Caco-2 (cell line): Measurements from ENCODE around the gene TMC7. TPM values are rescaled to one million over a fixed set of nuclear protein-coding genes. Genes with fewer than 3 reads are reported as not detected.

Experiments used
- BruUV-seq: library from RNA; stranded (reverse); fragments of 400-500 nt; replicated peaks from 2 replicates; lab custom pipeline; 2021; lab: Mats Ljungman, UMichigan
- CTCF ChIA-PET: fragments of 300-600 bp; sonication (Branson Sonifier 250); formaldehyde crosslinking; loops from one replicate; lab custom pipeline; 2022; ENCODE audit warnings: antibody characterized with exemption; lab: Charles Lee
- POLR2A ChIA-PET: fragments of 300-600 bp; sonication (Branson Sonifier 250); formaldehyde crosslinking; loops from one replicate; lab custom pipeline; 2022; ENCODE audit warnings: antibody characterized with exemption; lab: Charles Lee
- DNase-seq, 2 experiments: peaks; one replicate each; pipeline versions ENCODE4 v3.0.0 to v3.0.0-alpha.2; 2020 to 2022
- H3K27me3 ChIP-seq: replicated peaks from 2 replicates; pipeline ENCODE4 v1.6.0; 2011; ENCODE audit warnings: low read length; ENCODE audit not compliant: control insufficient read depth, insufficient read depth
- H3K36me3 ChIP-seq: 2 replicates; pipeline ENCODE4 v1.5.1; 2011; ENCODE audit warnings: low read length; ENCODE audit not compliant: control insufficient read depth, insufficient read depth
- H3K4me1 ChIP-seq: fragments of 250-450 bp; sonication (Bioruptor Pico); 2 replicates; pipeline ENCODE4 v1.5.1; 2020; ENCODE audit warnings: mild to moderate bottlenecking
- H3K4me3 ChIP-seq: 2 replicates; pipeline ENCODE4 v1.5.1; 2011; ENCODE audit warnings: low read depth, mild to moderate bottlenecking, control low read depth, low read length
- H3K9me3 ChIP-seq: fragments of 250-450 bp; sonication (Bioruptor Pico); 2 replicates; pipeline ENCODE4 v1.5.1; 2020; ENCODE audit warnings: mild to moderate bottlenecking, moderate library complexity
- H3K27ac Mint-ChIP-seq: one replicate; pipeline ENCODE4 v1.8.0; 2022; ENCODE audit warnings: mixed read lengths; ENCODE audit not compliant: unreplicated experiment
- H3K27me3 Mint-ChIP-seq: one replicate; pipeline ENCODE4 v1.8.0; 2022; ENCODE audit warnings: mixed read lengths; ENCODE audit not compliant: insufficient read depth, unreplicated experiment
- H3K36me3 Mint-ChIP-seq: one replicate; pipeline ENCODE4 v1.8.0; 2022; ENCODE audit warnings: mild to moderate bottlenecking, mixed read lengths; ENCODE audit not compliant: insufficient read depth, unreplicated experiment
- H3K4me1 Mint-ChIP-seq: one replicate; pipeline ENCODE4 v1.8.0; 2022; ENCODE audit warnings: low read depth, mixed read lengths; ENCODE audit not compliant: unreplicated experiment
- H3K4me3 Mint-ChIP-seq: one replicate; pipeline ENCODE4 v1.8.0; 2022; ENCODE audit warnings: mild to moderate bottlenecking, moderate library complexity, mixed read lengths; ENCODE audit not compliant: unreplicated experiment
- H3K9me3 Mint-ChIP-seq: one replicate; pipeline ENCODE4 v1.8.0; 2022; ENCODE audit warnings: mixed read lengths; ENCODE audit not compliant: unreplicated experiment
- CTCF ChIP-seq, 2 experiments: fragments of 200-600 bp in 1 of 2; IDR thresholded peaks; 1 replicate in 1 of 2; 2 replicates in 1 of 2; pipeline versions ENCODE4 v1.5.1 to v1.8.0; 2011 to 2022; ENCODE audit warnings: antibody characterized with exemption in 1 of 2, control low read depth in 1 of 2, inconsistent platforms in 1 of 2, low read depth in 1 of 2, low read length in 1 of 2, mild to moderate bottlenecking in 1 of 2, moderate library complexity in 1 of 2; ENCODE audit not compliant: insufficient read depth in 1 of 2, severe bottlenecking in 1 of 2, unreplicated experiment in 1 of 2
- intact Hi-C: fragments of 100-400 bp; cut with micrococcal nuclease; formaldehyde crosslinking; loops from one replicate; pipeline ENCODE4 v1.10.0; 2022; ENCODE audit not compliant: unreplicated experiment
- total RNA-seq: library from RNA; stranded (reverse); gene quantifications from 2 replicates; pipeline ENCODE4 v1.2.3, GENCODE V29; 2022

TMC7 gene
- total RNA-seq, 1 experiment from 2014 or later = 4.0 TPM

- Histone ChIP-seq H3K36me3 (no peaks in the 10 kb centered on the region), H3K4me1 (no peaks in the 10 kb centered on the region), H3K4me3 (peak within 1 kb of the TSS; percentile 83), H3K27me3 (no peaks in the 10 kb centered on the region), H3K9me3 (no peaks in the 10 kb centered on the region)
- H3K27ac Mint-ChIP-seq = peak within 1 kb of the TSS; percentile 98
- ChIA-PET CTCF (interaction anchor here (0.7 to 1.2 kb wide), 4 partner anchors 18 to 266 kb away, joined by 3 to 12 read pairs (median 8); partner anchors contain the start of genes ARL6IP1 and TMC7), POLR2A (interaction anchor here (0.7 to 1.2 kb wide), 7 partner anchors 9 to 281 kb away, joined by 3 to 12 read pairs (median 4); partner anchors contain the start of genes ARL6IP1, RPS15A and TMC7)
- peak; percentile 98 for DNase-seq
- no peaks in the 10 kb centered on the region for H3K27me3 Mint-ChIP-seq
- H3K36me3 Mint-ChIP-seq = peaks cover 11% of the 10 kb centered on the region
- TSS peak; percentile 63 for BruUV-seq
- TF ChIP-seq CTCF (IDR thresholded peaks at IDR 0.05; ENCODE audit: insufficient read depth in 1 of 2, low read depth in 1 of 2, low read length in 1 of 2, severe bottlenecking in 1 of 2, unreplicated experiment in 1 of 2) = no peak
- H3K4me3 Mint-ChIP-seq = peak within 1 kb of the TSS; percentile 83
- peaks cover 9% of the 10 kb centered on the region for H3K4me1 Mint-ChIP-seq
- no peaks in the 10 kb centered on the region for H3K9me3 Mint-ChIP-seq
- intact Hi-C loops = loop anchor here (5.0 kb wide), 1 partner anchor 70 kb away; no protein-coding TSS in a partner anchor
These were observed 83.9 kb downstream of the TMC7 start, which contains the start of gene COQ7 for GRCh38 chr16:19067349-19068236. Gene COQ7, plus strand, starts transcription at chr16:19067614. Its CDS starts 51 bp downstream, at chr16:19067665.

GRCh38 chr16:19068237-19068815, 84.6 kb downstream of the TMC7 start:
- Mint-ChIP-seq H3K36me3 (peaks cover 11% of the 10 kb centered on the region), H3K9me3 (no peaks in the 10 kb centered on the region), H3K4me1 (peaks cover 9% of the 10 kb centered on the region), H3K27ac (peak overlapping the region; percentile 98), H3K27me3 (no peaks in the 10 kb centered on the region), H3K4me3 (peak overlapping the region; percentile 83)
- ChIA-PET POLR2A (interaction anchor here (0.7 to 1.2 kb wide), 5 partner anchors 8 to 278 kb away, joined by 4 to 12 read pairs (median 5); partner anchors contain the start of genes ARL6IP1, RPS15A and TMC7), CTCF (interaction anchor here (0.7 to 1.2 kb wide), 3 partner anchors 85 to 122 kb away, joined by 4 to 12 read pairs (median 8); partner anchors contain the start of gene TMC7)
- no peaks in the 10 kb centered on the region for H3K36me3 ChIP-seq
- DNase-seq = no peak
- no peak for TF ChIP-seq CTCF (IDR thresholded peaks at IDR 0.05; ENCODE audit: insufficient read depth in 1 of 2, low read depth in 1 of 2, low read length in 1 of 2, severe bottlenecking in 1 of 2, unreplicated experiment in 1 of 2)
- H3K9me3 ChIP-seq = no peaks in the 10 kb centered on the region
- no TSS peak for BruUV-seq
- no peaks in the 10 kb centered on the region for H3K4me1 ChIP-seq
- H3K27me3 ChIP-seq = no peaks in the 10 kb centered on the region
- H3K4me3 ChIP-seq = peak overlapping the region; percentile 83
- intact Hi-C loops = loop anchor here (5.0 kb wide), 1 partner anchor 71 kb away; no protein-coding TSS in a partner anchor
